ENCODE results near the gene RMI1.
A peak's percentile ranks its signal among the peaks of the same experiment; 100 is the strongest.

Gene RMI1

GRCh38 chr9:83969602-83970001 is 11.0 kb upstream of the RMI1 start:
- no peak for DNase-seq (ENCODE audit: low spot score)

- DNase-seq (ENCODE audit: low spot score), result no peak
Measured at GRCh38 chr9:83971485-83971884, 9.1 kb upstream of the RMI1 start.

DNA sequence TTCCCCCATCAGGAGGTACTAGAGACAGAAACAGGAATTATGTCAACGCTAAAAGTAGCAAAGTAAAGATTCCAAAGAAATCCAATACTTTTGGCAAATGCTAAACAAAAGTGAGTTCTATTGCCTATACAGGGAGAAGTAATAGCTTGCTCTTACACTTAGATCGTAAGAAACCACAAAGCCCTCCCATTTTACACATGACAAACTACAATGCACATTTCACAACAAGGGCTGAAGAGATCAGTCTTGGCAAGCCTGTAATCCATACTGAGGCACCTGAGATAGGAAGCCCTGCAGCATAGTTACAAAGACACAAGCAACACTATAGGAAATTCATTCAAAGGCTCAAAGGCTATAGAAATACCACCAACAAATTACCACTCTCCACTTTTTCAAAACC is 8.3 kb upstream of the RMI1 start:
- DNase-seq (ENCODE audit: low spot score), result no peak

DNA sequence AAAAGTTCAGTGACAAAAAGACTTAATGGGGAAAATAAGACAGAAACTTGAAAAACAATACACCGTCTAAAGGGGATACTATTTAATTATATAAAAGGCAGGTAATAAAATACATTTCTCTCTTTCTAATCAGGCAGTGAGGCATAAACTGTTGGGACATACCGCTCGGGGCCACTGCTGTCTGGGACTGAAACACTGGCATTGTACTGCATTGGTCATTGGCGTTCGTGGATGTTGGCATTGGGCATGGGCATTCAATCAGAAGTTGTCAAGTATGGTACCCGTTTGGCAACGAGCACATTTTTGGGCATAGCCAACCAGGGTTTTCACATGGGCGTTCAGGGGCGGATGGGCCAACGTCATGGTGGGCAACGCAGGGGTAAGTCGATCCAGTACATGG is 5.3 kb upstream of the RMI1 start:
- DNase-seq (ENCODE audit: low spot score), result no peak

GRCh38 chr9:83976372-83976771 is 4.2 kb upstream of the RMI1 start:
- DNase-seq (ENCODE audit: low spot score), result no peak

- DNase-seq (ENCODE audit: low spot score), result no peak
Measured at GRCh38 chr9:83977196-83977595, 3.4 kb upstream of the RMI1 start.

- DNase-seq (ENCODE audit: low spot score), result peak; percentile 70
Measured at GRCh38 chr9:83978992-83979811, 1.4 kb upstream of the RMI1 start.

DNA sequence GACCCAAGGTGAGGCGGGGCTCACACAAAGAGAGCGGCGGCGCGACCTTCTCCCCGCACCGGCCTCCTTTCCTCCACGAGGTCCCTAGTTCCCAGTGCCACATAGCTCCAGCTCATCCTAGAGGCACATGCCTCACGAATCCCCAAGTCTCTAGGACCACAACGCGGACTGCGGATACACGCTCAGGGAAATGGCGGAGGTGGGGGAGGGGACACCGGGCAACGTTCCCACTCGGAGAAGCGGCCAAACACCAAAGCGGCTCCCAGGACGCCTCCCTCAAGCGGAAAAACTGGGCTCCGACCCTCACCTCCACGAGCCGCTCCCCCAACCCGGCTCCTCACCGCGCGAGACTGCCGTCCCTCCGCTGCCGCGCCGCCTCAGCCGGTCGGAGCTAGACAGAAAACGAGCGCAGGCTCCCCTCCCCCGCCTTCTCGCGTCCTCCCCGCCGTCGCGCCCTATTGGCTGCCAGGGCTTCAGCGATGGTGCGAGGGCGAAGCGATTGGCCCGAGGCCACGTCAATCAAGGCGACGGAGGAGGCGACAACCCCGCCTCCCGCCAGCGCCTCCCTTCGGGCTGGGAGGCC is 702 bp upstream of the RMI1 start, which contains the start of gene HNRNPK:
TSS of gene HNRNPK (minus strand) at position 404 of the 583 bp plus-strand sequence. CDS start 1,963 bp downstream, outside the sequence.
- peak; percentile 97 for DNase-seq (ENCODE audit: low spot score)

- DNase-seq (ENCODE audit: low spot score), result peak; percentile 70
Measured at GRCh38 chr9:83981126-83981871, 694 bp downstream of the RMI1 start.

DNA sequence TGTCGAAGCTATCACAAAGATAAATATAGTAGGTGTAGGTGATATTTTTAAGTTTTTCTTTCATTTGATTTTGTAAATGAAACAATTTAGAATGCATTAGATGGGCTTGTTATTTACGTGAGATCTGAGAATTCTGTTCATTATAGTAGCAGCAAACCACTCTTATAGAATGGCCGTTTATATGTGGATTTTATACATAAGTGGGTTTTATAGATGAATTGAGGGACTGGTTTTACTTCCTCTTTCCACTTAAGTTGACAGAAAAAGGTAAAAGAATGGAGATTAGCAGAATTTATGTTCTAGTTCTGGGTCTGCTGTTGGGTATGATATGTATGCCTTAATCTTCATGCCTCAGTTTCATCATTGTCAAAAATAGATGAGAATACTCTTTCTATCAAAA is 5.6 kb downstream of the RMI1 start:
- DNase-seq (ENCODE audit: low spot score), result no peak

DNA sequence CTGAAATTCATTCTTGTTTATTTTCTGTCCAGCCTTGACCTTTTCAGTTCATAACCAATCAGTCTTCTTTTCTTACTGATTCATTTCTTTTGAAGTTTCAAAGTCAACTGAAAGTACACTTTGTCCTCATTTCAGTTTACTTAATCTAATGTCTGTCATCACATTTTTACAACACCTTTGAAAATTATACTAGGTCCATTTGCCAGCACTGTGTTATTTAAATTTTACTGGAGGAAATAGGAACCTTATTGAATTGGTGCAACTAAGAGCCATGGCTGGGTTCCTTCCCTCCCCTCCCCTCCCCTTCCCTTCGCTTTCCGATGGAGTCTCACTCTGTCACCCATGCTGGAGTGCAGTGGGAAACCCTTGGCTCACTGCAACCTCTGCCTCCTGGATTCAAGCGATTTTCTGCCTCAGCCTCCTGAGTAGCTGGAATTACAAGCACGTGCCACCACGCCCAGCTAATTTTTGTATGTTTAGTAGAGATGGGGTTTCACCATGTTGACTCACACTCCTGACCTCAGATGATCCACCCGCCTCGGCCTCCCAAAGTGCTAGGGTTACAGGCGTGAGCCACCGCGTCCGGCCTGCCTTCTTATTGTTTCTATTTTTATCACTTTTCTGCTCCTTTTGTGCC is 6.3 kb downstream of the RMI1 start:
- no peak for DNase-seq (ENCODE audit: low spot score)

GRCh38 chr9:83987402-83987791 is 6.8 kb downstream of the RMI1 start:
- DNase-seq (ENCODE audit: low spot score), result no peak

GRCh38 chr9:83988411-83988810 is 7.8 kb downstream of the RMI1 start:
- no peak for DNase-seq (ENCODE audit: low spot score)

DNA sequence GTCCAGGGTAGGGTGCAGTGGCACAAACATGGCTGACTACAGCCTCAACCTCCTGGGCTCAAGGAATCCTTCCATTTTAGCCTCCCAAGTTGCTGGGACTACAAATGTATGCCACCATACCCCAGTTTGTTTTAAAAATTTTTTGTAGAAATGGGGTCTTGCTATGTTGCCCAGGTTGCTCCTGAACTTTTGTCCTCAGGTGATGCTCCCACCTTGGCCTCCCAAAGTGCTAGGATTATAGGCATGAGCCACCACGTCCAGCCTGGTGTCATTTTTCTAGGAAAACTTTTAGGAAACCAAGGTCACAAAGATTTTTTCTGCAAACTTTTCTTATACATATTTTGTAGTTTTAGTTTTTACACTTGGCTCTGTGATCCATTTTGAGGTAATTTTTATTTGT is 10.8 kb downstream of the RMI1 start:
- DNase-seq (ENCODE audit: low spot score), result no peak

- no peak for DNase-seq (ENCODE audit: low spot score)
Measured at GRCh38 chr9:83992407-83992806, 11.8 kb downstream of the RMI1 start.

DNA sequence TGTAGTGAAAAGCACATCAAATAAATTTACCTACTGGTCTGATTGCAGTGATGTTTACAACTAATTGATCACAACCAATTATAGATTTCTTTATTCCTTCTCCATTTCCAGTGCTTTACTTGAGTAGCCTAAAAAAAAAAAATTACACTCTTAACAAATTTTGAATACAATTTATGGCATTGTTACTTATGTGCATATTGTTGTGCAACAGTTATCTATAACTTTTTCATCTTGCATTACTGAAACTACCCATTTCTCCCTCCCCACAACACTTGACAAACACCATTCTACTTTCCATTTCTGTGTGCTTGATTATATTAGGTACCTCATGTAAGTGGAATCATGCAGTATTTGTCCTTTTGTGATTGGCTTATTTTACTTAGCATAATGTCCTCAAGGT is 12.3 kb downstream of the RMI1 start:
- no peak for DNase-seq (ENCODE audit: low spot score)

GRCh38 chr9:83996126-83996525 is 15.5 kb downstream of the RMI1 start:
- DNase-seq (ENCODE audit: low spot score), result no peak

DNA sequence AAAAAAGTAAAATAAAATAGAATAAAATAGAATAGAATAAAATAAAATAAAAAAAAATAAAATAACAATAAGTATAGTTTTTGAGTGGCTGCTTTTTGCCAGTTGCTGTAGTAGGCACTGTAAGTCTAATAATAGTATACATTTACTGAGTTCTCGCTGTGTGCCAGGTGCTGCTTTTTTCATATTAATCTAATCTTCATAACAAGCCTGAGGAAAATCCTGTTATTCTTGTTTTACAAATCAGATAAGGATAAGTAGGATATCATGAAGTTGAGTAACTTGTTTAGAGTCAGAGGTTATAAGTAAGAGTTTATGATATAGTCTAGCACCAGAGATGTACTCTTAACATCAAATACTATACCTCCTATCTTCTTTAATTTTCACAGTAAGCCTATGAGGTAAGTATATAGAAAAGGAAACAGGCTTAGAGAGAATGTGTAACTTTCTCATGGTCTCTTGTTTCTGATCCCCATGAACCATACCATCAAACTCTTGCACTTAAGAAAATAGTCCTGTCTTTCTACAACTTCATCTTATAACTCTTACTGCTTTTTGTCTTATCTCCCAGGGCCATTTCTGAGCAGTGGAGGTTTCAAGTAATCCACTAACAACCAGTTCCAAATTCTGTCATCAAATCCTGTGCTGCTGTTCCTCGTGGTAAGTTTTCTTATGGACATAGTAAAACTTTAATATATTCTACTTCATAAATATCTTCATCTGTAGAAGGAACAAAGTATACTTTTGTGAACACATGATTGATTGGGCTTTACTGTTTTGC is 18.7 kb downstream of the RMI1 start:
- no peak for DNase-seq (ENCODE audit: low spot score)

- DNase-seq (ENCODE audit: low spot score), result no peak
Measured at GRCh38 chr9:84000186-84000585, 19.6 kb downstream of the RMI1 start.

GRCh38 chr9:84001621-84002020 is 21.0 kb downstream of the RMI1 start:
- DNase-seq (ENCODE audit: low spot score), result no peak

- DNase-seq (ENCODE audit: low spot score), result no peak
Measured at GRCh38 chr9:84002344-84002743, 21.7 kb downstream of the RMI1 start.

DNA sequence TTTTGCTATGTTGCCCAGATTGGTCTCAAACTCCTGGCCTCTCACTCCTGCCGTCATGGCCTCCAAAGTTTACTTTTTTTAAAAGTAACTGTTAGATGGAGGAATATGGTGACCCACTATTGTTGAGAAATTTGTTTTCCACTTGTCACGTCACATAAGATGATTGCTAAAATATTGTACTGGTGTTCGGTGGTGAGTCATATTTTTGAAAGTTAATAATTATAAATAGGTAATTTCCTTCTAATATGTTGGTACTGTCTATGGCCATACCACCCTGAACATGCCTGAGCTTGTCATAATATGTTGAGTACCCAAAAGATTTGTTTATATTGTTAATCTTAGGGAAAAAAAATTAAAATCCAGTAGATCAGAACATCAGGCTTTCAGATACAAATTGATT is 22.6 kb downstream of the RMI1 start:
- DNase-seq (ENCODE audit: low spot score), result no peak

All from cerebellar cortex (tissue), 1 donor.